NCI-H2081 (cell line): ENCODE measurements around the gene PDK2.
A peak's percentile ranks its signal among the peaks of the same experiment; 100 is the strongest.

Experiments
- DNase-seq, 2 experiments: peaks; one replicate each; lab custom pipeline; 2025; lab: John Stamatoyannopoulos, UW

PDK2 gene

GRCh38 chr17:50135316-50136095 lies 40.4 kb downstream of the PDK2 start:
- DNase-seq: no peak

DNA sequence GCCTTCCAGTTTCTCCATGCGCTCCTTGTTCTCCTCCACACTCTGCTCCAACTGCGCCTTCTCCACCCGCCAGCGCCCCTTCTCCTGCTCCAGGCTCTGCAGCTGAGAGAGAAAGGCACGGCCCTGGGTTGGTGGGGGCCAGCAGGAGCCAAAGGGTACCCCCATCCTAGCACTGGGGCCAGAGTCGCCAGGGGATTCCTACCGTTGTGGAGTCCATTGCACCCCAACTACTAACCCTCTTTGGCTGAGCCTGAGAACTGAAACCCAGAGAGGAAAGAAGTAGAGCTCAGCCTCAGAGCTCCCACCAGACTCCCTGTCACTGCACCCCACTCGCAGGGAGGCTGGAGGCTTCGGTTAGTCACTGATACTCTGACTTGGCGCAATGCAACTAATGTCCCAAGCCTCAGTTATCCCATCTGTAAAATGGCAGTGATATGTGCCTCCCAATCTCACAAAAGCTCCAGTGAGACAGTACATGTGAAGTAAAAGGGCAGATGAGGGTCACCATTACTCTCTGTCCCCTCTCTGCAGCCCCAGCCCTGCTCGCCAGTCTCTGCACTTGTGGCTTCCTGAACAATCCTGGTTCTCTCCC lies 41.0 kb downstream of the PDK2 start:
- no peak for DNase-seq

DNA sequence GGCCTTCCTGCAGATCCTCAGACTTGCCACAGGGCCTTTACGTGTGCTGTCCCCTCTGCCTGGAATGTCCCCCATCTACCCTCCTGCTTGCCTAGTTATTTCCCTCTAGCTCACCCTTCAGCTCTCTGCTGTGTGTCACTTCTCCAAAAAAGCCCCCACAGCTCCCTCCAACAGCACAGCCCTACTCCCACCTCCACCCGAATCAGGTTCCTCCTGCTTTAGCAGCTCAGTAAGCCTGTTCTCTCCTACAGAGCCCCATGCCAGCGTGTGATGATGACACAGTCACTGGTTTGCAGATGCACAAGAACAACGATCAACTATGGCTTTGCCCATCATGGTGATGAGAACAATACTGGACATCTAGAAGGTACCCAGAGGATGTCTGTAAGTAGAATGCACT lies 41.9 kb downstream of the PDK2 start:
- no peak for DNase-seq

DNA sequence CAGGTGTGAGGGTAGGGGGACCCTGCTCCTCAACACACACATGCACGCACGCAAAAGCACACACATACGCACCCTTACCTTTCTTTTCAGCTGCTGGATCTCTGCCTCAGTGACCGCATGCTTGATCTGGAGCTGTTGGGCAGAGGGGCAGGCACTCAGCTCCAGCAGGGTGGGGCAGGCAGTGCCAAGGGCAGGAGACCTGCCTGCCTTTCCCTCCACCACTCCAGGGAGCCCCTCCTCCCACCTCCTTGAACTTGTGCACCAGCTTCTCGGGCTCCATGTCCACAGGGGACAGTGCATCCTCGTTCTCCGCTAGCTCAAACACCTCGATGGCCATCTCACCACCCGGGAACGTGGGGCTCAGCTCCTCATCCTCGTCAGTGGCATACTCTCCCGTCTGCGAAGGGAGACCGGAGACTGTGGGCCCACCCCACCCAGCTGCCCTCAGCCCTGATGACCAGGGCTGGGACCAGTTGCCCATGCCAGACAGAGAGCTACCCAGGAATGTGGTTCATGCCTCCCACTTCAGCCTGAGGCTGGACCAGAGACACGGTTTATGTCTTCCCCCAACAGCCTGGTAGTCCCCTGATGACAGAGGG lies 44.1 kb downstream of the PDK2 start:
- DNase-seq: no peak

- no peak for DNase-seq
Measured at GRCh38 chr17:50139950-50140885, 45.1 kb downstream of the PDK2 start.

- DNase-seq: no peak
Measured at GRCh38 chr17:50141026-50141744, 46.0 kb downstream of the PDK2 start.

DNA sequence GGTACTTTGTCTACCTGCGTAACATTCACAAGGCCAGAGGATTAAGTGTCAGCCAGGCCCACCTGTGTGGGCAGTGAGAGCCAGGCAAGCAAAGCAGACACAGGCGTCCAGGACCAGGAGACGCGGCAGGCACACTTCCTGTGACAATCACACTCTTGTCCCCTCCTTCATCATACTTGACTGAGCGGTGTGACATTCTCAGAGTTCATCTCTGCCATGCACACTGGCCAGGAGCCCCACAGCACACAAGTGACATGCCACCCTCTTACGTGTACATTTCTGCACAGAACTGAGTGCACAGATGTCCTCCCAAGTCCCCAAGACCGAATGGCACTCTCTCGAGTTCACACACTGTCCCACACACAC lies 46.6 kb downstream of the PDK2 start:
- DNase-seq: no peak

DNA sequence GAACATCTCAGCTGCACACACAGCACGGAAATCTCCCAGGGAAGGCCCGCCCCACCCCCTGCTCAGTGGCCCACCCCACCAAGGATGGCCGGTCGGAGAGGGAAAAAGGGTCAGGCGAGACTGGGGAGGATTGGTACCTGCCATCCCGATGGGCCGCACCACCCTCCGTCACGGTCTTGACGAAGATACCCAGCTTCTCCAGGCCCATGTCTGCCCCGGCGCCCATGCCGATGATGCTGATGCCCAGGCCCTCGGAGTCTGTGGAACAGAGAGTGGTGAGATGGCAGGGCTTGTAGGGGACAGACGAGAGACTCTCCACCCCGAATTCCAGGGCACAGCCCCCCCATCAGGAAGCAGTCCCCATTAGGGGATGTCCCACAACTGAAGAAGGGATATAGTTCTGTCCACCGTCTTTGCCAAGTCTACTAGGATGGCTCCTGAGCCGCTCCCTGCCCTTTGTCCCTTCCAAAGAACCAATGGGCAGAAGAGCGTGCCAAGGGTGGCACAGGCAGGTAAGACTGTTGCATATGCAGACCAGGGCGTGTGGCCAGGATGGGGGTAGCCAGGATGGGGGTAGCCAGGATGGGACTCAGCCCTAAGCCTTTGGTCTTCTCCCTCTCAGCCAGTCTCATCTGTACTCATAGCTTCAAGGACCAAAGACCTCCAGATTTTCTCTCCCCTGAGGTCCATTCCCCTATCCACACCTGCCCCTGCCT lies 48.5 kb downstream of the PDK2 start:
- no peak for DNase-seq

DNA sequence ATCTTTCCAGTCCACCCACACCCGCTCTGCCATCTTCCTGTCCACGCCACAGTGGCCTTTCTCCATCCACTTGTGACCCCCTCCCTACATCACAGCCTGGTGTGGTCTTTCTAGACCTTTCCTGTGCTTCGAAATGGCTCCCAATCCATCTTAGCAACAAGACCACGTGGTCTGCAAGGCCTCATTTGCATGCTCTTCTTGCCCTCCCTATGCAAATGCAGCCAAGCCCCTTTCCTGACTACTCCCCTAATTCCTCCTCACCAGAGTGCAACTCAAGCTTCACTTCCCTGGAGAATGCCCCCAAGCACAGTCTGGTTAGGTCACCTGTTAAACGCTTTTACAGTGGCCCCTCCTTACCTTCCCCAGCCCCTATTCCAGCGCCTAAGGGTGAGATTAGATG lies 49.2 kb downstream of the PDK2 start:
- DNase-seq: no peak

GRCh38 chr17:50144845-50145531 lies 49.8 kb downstream of the PDK2 start:
- no peak for DNase-seq

DNA sequence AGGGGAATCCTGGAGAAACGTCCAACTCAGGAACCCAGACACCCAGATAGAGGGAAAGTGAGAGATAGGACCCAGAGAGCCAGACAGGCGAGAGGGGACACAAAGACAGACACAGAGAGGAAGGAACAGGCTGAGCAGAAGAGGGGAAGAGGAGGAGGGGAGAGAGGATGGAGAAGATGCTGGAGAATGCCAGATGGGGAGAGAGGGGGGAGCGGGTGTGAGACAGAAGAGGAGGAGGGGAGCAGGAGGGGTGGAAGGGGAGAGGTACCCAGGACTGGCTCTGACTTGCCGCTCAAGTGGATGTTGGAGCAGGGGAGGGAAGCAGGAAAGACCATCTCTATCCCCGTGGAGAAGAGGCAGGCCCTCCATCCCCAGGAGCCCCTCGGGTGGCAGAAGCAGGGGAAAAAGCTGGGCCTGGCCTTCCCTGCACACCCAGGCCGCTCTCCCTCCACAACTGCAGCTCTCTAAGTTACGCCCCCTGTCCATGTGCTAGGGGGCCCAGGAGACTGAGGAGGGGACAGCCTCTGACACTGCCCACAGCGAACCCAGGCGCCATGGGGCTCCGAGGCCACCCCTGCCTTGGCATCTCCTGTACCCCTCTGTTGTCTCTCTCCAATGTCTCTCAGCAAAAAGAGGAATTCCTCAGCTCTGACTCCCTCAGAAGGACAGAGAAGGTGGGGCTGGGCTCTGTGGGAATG lies 50.5 kb downstream of the PDK2 start:
- no peak for DNase-seq

DNA sequence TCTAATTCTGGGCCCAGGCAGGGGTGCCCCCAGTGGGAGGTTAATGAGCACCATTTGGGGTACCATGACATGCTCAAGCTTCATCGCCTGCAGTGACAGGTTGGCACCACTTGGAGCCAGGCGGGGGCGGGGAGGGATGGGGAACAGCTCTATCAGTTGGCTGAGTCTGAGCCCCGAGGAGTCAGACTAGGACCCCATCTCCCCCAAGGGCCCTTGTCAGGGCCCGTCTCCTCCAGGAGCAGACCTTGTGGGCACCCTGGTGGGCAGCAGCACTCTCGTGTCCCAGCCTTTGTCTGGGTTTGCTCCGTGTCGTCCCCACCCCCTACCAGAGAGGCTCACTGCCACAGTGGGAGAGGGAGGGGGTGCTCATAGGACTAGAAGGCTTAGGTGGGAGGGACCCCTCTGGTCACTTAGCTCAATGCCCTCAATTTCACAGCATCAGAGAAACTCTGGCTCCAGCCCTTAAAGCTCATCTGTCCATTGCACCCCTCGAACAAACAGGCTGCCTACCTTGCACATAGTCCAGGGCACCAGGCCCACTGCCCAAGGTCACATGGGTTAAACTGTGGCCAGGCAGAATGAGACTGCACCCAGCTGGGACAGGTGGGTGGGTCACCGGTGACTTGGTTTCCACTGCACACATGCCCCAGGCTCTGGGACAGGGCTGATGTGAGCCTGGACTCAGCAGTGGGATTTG lies 51.2 kb downstream of the PDK2 start:
- DNase-seq: no peak

GRCh38 chr17:50146927-50147665 lies 51.9 kb downstream of the PDK2 start:
- no peak for DNase-seq

DNA sequence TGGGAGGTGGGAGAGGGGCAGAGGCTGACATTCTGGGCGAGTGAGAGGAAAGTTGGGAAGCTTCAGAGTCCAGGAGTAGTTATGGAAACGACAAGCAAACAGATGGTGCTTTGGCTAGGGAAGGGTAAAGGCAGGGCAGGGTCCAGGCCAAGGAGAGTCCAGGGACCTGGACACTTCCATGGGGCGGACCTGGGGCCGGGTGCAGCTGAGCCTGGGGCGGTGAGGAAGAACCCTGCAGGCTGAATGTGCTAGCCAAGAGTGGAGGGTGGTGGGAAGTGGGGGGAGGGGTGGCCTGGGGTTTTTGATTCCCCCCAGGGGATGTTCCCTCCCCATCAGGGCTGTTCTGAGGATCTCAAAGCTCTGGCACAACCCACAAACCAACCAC lies 52.7 kb downstream of the PDK2 start:
- no peak for DNase-seq

GRCh38 chr17:50148226-50149090 lies 53.3 kb downstream of the PDK2 start:
- peak in 1 of 2 experiments; percentile 34 for DNase-seq

DNA sequence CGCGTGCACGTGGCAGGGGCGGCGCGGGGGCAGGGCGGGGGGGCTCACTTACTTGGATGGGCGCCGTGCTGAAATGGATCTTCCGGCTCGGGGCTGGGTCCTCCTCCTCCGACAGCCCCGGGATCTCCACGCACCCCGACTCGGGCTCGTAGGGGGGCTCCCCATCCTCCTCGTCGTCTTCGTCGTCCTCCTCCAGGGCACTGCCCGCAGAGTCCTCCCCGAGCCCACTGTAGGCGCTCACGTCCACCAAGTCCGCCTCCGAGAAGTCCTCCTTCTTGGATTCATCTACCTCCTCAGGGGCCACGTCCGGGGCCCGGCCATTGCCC lies 53.9 kb downstream of the PDK2 start:
- DNase-seq: no peak
